GM21390 (cell line): ENCODE data around the gene TFF2.

Experiments used
- ATAC-seq: cut with Tn5 transposase; IDR thresholded peaks from one replicate; pipeline ENCODE4 v1.9.1; 2021; ENCODE audit not compliant: unreplicated experiment

The TFF2 gene

DNA sequence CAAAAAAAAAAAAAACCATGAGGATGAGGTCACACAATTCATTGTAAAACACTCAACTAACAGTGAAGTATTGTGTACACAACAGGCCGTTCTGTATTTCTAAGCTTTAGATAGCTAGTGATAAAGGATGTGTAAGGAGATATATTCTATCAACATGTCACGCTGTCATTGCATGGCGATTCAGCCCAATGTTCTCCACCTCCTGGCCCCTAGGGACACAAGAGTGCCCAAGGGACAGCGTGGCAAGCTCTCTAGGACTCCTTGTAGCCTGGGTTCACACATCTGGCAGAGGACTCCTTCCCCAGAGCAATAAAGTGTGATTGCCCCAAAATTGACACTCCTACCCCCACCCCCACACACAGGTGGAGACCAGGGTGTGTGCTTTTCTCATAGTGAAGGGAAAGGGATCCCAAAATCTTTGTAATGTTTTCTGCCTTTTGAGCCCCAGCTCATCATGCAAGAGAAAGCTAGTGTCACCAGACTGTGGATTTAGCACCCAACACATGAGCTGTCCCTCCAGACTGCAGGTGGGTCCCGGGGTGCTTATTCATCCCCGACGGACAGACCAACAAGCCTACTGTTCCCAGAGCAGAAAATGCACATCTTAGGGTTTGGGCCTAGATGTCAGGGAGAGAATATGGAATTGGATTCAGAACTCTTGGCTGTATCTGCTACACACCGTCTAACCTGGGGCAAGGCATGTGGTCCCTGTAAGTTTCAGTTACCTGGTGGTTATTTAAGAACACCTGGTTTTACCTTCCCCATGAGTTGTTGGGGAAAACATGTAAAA, 33.6 kb upstream of the TFF2 start:
- ATAC-seq, result no peak

DNA sequence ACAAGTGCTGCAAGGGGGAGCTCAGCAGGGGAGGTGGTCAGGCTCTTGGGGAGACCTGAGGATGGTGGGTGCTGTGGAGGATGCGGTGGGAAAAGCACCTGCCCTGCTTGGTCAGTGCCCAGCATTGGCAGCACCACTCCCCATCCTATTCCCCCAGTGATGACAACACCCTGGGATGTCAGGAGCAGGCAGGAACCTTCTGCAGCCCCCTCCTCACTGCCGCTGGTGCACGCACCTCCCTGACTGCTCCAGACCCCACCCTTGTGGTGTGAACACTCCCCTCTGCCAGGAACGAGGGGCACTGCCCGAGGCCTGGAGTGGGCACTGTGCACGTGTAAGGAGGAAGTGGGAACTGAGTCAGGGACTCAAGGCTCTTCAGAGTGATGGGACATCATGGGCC, 32.5 kb upstream of the TFF2 start:
- ATAC-seq, result no peak

DNA sequence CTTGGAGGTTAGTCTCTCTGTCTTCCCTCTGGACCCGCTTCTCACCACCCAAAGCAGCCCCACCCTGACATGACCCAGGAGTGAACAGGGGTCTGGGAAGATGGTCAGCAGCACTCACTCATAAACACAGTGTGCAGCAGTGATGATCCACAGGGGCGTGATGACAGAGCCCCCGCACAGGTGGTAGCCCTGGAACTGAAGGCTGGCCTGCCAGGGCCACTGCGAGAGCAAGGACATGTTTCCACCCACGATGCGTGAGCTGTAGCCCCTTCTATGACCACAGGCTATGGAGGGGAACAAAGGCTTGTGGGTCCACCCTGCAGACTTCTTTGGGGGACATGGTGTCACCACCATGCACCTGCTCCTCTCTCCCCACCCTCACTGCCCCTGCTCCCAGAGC, 32.1 kb upstream of the TFF2 start:
- no peak for ATAC-seq

DNA sequence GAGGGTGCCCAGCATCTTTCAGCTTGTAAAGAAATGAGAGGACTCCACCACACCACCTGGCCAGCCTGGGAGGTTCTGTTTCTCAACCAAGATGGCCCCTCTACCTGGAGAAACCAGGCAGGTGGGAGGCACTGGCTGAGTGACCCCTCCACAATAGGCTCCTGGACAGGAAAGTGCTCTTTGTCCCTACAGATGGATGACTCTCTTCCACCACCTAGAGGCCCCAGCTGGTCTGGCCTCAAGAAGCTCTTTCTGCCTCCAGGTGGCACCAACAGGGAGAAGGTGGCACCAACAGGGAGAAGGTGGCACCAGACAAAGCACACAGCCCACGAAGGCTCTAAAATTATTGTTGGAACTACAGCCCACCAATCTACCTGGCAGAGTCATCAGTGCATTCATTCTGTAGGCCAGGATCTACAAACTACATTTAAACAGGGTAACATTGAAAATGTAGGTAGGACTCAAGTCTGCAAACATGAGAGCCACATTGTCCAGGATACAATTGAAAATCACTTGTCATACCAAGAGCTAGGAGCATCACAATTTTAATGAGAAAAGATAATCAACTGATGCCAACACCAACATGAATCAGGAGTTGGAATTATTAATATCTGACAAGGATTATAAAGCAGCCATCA, 30.7 kb upstream of the TFF2 start:
- no peak for ATAC-seq

DNA sequence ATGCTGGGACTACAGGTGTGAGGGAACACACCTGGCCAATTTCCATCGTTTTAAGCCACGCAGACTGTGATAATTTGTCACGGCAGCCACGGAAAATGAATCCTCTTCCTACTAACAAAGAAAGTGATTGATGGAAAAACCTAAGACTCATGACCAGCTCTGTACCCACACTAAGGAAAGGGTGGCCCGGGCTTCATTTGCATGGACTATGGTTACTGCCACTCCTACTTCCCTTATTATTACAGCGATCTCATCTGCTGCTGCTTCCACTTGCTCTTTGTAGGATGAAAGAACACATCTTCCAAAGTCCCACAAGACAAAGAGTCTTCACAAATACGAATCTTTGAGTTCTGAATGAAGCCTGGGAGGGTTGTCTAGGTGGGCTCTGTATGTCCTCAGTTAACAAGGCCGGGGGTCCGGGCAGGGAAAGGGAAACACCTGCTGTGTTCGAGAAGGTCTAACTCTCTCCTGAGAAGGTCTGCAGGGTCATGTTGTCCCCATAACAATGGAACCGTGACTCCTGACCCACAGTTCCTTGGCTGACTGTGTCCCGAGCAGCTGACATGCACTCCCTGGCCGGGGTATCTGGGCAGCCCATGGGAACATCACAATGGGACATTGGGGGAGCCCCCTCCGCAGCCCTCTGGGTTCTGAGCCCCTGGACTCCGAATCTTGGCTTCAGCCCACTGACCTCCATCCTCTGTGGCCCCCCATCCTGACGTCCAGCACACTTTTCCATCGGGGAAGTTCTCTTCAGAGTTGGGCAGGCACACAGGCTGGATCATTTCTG, 28.8 kb upstream of the TFF2 start:
- ATAC-seq, result no peak

DNA sequence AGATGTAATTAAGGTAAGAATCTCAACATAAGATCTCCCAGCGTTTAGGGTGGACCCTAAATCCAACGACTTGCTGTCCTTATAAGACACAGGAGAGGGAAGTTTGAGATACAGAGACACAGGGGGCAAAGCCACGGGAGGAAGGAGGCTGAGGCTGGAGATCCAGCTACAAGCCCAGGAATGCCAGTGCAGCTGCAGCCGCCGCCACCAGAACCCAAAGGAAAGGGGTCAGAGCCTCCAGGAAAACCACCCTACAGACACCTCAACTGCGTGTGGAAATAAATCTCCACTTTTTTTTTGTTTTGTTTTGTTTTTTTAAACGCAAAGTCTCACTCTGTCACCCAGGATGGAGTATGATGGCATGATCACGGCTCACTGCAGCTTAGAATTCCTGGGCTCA, 27.6 kb upstream of the TFF2 start:
- ATAC-seq, result no peak

DNA sequence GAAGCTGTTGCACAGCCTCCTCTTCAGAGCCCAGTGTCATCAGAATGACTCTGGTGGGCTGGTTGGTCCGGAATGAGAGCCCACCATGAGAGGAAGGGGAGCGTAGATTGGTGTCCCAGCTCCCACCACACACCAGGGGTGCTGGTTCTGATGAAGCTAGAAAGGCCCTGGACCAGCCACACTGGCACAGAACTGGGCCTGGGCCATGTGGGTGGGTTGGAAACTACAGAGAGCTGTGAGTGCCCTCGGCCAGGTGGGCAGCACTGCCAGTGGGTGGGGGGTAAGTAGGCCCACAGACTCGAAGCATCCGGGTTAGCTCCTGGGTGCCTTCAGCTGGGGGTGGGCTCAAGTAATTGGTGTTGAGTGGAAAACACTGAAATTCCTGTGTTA, 27.2 kb upstream of the TFF2 start:
- no peak for ATAC-seq

DNA sequence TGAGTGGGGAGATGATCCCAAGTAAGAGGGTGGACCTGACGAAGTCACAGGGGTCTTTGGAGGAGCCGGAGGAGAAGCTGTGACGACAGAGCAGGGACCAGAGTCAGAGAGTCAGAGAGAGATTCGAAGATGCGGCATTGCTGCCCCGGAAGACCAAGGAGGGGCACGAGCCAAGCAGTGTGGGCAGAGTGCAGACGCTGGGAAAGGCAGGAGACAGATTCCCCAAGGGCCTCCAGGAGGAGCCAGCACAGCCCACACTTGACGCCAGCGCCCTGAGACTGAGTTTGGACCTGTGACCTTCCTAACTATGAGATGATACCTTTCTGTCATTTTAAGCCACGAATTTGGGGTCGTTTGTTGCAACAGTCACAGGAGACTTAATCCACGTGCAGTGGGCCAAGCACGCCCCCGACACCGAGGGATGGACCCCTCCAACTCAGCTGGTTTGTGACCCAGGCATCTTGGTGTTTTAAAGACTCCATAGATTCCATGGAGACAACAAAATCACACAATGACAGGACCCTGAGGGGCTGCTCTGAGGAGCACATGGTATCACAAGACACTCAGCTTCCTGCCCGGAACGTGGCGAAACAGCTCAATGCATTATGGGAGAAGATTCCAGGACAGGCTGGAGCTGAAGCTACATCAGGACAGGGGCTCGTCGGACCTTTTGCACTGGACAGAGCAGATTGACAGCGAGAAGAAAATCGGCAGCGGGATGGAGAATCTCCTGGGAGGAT, 26.6 kb upstream of the TFF2 start:
- no peak for ATAC-seq

DNA sequence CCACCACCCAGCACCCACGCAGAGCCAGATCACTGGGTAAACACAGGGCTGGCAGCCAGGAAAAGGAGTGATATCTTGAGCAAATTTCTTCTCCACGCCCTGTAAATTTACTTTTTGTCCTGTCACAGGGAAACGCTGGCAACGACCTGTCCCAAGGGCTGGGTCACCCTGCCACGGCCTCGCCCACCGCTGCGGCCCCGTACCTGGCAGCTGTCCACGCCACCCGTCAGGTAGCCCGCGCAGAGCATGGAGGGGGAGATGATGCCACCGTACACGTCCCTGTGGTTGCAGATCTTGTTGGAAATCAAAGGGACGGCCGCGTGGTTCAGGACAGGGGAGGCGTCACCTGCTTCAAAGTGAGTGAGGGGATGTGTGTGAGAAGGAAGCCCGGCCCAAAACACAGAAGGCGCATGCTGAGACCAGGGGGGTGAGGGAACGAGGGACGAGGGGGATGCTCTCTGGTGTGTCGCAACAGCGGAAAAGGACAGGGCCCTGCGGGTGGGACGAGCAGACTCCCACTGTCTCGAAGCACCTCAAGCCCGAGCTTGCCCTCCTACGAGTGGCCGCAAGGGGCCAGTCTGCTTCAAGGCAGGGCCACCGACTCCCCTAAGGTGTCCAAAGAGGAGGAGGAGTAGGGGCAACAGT, 25.7 kb upstream of the TFF2 start:
- no peak for ATAC-seq

DNA sequence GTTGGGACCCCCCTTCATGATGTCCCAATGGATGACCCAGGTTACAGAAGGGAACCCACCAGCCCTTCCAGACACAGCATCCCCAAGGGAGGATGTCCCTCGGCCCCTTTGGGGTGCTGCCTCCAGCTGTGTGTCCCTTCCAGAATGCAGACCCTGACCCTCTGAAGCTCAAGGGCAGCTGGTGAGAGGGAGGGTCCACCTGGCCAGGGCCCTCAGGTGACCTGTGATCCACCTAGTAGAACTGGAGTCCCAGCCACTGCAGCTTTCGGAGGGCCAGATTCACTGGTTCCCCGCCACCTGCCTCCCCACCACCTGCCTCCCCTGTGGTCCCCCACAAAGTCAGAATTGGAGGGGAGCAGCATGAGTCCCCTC, 25.2 kb upstream of the TFF2 start:
- no peak for ATAC-seq

DNA sequence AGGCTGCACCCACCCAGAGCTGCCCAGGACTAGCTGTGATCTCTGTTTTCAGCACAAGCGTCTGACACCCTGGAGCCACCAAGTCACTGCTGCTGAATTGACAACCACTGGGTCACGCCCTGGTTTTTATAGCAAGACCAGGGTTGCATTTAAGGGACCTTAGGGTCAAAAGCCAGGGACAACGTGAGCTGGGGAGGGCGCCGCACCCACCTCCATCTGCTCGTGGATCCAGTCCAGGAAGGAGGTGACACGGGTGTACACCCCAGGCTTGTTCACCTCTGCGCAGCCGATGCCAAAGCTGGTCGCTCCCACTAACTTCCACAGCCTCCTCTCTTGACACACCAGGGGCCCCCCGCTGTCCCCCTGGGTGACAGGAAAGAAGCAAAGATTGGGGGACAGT, 24.7 kb upstream of the TFF2 start:
- no peak for ATAC-seq

DNA sequence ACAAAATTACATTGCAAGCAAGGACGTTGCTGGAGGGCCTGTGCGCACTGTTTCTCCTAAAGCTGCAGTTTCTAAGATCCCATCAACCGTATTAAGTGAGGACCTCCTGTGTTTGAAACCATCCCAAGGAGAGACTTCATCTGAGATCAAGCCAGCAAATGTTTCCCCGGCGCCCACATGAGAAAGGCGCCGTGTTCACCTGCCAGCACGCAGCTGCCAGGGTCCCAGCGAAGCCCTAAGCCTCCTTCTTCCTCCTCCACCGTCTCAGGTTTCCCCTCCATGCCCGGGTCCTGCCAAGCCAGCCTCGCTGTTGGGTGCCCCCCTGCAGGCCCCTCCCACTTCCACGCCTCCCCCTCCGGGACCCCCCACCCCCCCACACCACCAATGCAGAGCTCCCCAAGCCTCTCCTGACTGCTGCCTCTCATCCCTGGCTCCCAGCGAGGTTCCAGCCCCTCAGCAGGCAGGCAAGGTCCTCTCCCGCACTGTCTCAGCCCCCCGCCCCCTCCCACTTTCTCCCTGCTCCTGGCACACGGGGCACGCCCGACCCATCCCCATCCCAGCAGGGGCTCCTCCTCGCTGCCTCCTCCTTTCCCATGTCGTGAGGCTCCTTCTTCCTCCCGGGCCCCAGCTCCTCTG, 24.2 kb upstream of the TFF2 start:
- ATAC-seq, result no peak

DNA sequence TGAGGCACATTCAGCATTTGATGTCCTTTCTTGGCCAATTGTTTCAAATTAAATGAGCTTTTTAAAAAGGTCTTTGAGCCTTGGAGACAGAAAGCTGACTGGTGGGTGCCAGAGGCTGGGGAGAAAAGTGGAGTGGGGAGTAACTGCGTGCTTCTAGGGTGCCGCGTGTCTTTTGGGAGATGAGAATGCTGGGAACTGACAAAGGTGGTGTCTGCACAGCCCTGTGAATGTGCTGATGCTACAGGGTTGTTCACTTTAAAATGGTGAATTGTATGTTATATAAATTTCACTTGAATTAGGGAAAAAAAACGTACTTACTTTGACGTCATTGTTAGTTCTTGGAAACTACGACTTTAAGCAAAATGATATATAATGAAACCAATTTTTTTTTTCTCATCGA, 23.7 kb upstream of the TFF2 start:
- no peak for ATAC-seq

DNA sequence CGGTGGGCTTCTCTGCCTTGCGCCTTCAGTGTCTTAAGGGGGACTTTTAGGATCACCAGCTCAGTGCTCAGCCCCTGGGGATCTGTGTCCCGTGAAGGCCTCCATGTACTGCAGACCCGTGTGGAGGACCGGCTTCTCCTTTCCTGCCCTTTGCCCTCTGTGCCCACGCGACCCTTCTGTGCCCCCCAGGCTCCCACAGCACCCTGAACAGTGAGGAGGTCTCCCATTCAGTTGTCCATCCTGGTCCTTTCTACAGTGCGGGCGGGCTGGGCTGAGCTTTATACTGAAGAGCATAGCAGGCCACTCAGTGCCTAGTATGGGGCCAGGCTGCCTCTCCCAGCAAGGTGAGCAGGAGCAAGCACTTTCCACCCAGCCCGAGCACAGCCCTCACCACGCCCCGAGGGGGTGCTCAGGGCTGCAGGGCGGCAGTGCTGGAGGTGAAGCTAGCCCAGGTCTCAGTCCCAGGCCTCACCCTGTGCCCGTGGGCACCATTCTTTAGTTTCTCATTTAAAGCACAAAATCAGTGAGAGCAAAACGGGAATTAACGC, 23.2 kb upstream of the TFF2 start:
- no peak for ATAC-seq

DNA sequence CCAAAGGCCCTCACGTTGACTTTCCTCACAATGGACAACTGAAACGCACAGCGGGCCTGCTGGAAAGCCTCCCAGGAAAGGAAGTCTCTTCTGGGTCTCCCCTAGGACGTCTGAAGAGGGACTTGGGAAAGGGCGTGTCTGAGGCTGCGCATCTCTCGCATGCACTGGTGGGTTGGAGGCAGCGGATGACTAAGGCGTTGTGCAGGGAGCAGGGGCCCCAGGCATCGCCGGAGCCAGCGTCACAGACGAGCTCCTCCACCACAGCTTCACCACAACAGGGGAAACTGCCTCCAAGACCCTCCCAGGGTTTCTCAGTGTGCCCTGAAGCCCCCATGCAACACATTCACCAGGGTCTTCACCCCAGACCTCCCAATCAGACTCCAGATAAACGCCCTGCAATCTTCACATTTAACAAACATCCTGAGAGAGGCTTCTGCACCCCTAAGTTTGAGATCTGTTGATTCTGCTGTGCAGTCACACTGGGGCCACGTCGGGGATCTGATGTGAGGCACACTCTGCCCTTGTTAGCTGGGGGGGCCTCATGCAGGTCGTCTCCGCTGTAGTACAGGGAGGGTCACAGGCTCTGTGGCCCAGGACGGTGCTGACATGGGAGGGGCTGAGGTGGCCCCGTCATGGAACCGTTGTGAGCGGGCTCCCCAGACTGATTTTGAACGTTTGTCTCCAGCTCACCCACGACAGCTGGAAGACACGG, 22.6 kb upstream of the TFF2 start:
- no peak for ATAC-seq

DNA sequence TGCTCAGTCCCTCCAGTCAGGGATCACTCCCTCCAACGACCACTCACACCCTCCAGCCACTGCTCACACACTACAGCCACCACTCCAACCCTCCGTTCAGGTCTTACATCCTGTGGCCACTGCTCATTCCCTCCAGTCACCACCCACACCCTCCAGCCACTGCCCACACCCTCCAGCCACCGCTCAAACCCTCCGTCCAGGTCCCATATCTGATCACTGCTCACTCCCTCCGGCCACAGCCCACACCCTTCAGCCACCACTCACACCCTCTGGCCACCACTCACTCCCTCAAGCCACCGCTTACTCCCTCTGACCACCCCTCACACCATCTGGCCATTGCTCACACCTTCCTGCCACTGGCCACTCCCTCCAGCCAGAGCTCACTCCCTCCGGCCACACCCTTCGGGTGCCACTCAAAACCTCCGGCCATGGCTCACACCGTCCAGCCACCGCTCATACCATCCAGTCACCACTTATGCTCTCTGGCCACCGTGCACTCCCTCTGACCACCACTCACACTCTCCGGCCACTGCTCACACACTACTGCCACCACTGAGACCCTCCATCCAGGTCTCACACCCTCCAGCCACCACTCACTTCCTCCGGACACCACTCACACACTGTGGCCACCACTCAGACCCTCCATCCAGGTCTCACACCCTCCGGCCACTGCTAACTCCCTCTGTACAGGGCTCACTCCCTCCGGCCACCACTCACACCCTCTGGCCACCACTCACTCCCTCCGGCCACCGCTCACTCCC, 20.3 kb upstream of the TFF2 start:
- ATAC-seq, result no peak

DNA sequence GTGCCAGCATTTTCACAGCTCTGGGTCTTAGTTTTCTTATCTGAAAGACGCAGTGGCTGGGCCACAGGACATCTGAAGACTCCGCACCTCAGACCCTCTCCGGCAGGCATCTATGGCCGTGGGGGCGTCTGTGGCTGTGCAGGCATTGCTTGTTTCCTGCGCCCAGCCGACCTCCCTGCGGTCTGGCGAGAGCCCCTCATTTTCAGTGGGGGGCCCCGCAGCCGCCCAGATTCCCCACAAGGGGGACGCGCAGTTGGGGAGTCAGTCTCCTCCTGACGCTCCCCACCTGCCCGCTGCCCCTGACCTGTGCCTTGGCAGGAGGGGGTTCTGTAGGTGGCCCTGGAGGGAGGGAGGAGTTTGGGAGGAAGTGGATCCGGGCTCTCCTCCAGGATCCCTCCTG, 19.0 kb upstream of the TFF2 start:
- no peak for ATAC-seq

DNA sequence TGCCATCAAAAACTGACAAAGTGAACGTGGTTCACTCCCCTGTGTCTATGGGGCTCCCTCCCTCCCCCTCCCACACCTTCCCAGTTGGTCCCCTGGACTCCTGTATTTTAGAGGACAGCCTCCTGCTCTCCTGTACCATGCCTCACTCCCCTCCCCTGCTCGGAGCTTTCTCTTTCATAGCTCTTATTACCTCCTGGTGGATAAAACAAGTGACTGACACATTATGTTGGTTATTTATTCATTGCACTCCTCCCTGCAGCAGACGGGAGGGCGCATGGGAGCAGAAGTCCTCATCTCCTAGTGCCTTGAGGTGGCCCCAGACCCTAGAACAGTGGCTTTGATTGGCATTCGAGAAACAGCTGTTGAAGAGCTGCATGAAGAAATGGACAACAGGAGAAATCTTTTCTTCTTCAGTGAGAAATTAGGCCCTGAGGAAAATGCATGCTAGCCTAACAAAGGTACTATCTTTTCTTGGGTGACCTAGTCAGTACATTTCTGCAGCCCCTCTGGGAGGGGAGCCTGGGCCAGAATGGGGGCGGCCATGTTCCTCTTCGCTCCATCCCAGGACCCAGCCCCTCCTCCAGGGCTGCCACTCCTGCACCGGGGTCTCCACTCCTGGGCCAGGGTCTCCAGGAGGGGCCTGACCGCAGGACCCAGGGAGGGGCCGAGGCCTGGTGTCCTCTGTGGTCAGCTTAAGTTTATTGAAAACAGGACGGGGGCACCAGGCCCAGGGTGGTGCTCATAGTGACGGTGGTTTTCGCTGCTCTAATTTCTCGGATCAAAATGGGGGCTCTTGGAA, 16.8 kb upstream of the TFF2 start:
- no peak for ATAC-seq
